ENCODE results near the gene HS3ST4. TPM values are rescaled to one million over a fixed set of nuclear protein-coding genes. Genes with fewer than 3 reads are reported as not detected.

The HS3ST4 gene
- total and polyA plus RNA-seq, 2 of the 8 experiments (the other 6 are each of a cell fraction or from before 2014, with no cell fraction given), result 1.9 to 3.3 TPM

DNA sequence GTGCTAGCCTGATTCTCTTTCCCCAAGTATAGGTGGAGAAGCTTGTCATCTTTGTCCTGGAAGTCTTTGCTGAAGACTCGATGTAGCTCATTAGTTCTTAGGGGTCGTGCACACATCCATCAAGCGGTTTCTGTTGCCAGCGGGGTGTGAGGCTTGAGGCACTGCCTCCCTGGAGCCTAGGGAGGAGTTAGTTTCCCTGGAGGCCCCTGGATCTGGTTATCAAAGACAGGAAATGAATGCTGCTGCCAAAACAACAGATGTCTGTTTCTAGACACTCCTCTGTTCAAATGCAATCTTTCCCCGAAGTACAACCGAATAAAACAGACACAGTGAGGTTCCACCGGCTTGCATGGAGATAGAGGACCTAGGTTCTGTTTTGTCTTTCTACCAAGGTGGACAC, 17.5 kb downstream of the HS3ST4 start:
- CTCF ChIA-PET (ENCODE audit: partially characterized antibody), result interaction anchor here (0.5 kb wide), 2 partner anchors 417 to 432 kb away, joined by 3 read pairs; no protein-coding TSS in a partner anchor

More for the DNA sequence above, 17.5 kb downstream of the HS3ST4 start:
- Histone ChIP-seq H2BK120ac (replicated peaks; ENCODE audit: low read depth, low read length) (no peak overlapping the region), H2BK15ac (ENCODE audit: low read length) (no peak overlapping the region), H3K23me2 (ENCODE audit: low read depth, low read length) (no peaks in the 10 kb centered on the region), H3K56ac (replicated peaks; ENCODE audit: insufficient read length, low read depth, low read length) (no peak overlapping the region), H3K4me1 (replicated peaks in 1 of 4; ENCODE audit: control insufficient read depth in 3 of 4, insufficient read depth in 4 of 4, low read length in 3 of 4) (peaks cover 0 to 6% (median 0%) of the 10 kb centered on the region in 4 experiments; a peak in 4 of 7 replicates), H4K5ac (ENCODE audit: insufficient read length, low read depth, low read length) (no peak overlapping the region), H3K23ac (ENCODE audit: insufficient read length) (no peak overlapping the region), H3K4me3 (ENCODE audit: extremely low read depth in 1 of 4, insufficient read depth in 2 of 4, low read depth in 3 of 4, low read length in 4 of 4) (no peak overlapping the region), H4K8ac (ENCODE audit: extremely low read depth, insufficient read depth, low read length) (no peak overlapping the region), H3K4me2 (ENCODE audit: insufficient read depth in 1 of 2, low read depth in 2 of 2, low read length in 2 of 2) (no peak overlapping the region), H2BK5ac (ENCODE audit: low read depth, low read length) (no peak overlapping the region), H2BK20ac (ENCODE audit: low read length) (no peak overlapping the region), H3K9ac (replicated peaks in 1 of 4; ENCODE audit: extremely low read depth in 1 of 4, low read depth in 3 of 4, low read length in 3 of 4) (no peak overlapping the region), H3K27me3 (replicated peaks in 1 of 4; ENCODE audit: control insufficient read depth in 3 of 4, extremely low read depth in 1 of 4, insufficient read depth in 3 of 4, low read length in 3 of 4) (no peaks in the 10 kb centered on the region), H3K14ac (ENCODE audit: insufficient read length) (no peak overlapping the region), H3K4ac (replicated peaks; ENCODE audit: insufficient read length, low read depth, low read length) (no peak overlapping the region), H2AK5ac (ENCODE audit: low read depth, low read length) (no peak overlapping the region), H3K36me3 (ENCODE audit: control insufficient read depth in 2 of 4, insufficient read depth in 4 of 4, low read length in 3 of 4) (no peaks in the 10 kb centered on the region), H3K9me3 (ENCODE audit: insufficient read depth in 2 of 2, low read depth in 1 of 2, low read length in 1 of 2) (peaks cover 0 to 3% of the 10 kb centered on the region in 2 experiments; a peak in 1 of 4 replicates), H3K79me2 (ENCODE audit: control insufficient read depth in 1 of 2, insufficient read depth in 2 of 2, low read length in 2 of 2) (no peaks in the 10 kb centered on the region; a peak in 1 of 4 replicates), H2BK12ac (ENCODE audit: low read depth, low read length) (no peak overlapping the region), H3K27ac (ENCODE audit: low read depth, low read length) (no peak overlapping the region), H2AFZ (ENCODE audit: low read length) (no peak overlapping the region), H4K20me1 (replicated peaks in 1 of 2; ENCODE audit: control insufficient read depth in 1 of 2, insufficient read depth in 2 of 2, low read length in 2 of 2) (no peaks in the 10 kb centered on the region), H3K79me1 (ENCODE audit: low read depth, low read length) (no peaks in the 10 kb centered on the region), H4K91ac (replicated peaks; ENCODE audit: insufficient read length, low read length) (no peak overlapping the region), H3K18ac (ENCODE audit: extremely low read depth, low read length) (no peak overlapping the region)
- POLR2A ChIA-PET (ENCODE audit: partially characterized antibody), result no interaction called here
- 60% methylated on average over 7 of the region's 7 CpGs; no CpG with 5 or more reads in 1 of the 2 experiments for WGBS, 2 experiments (ENCODE audit: extremely low coverage in 1 of 2, insufficient coverage in 1 of 2, insufficient read length in 1 of 2, insufficient replicate concordance in 2 of 2, low coverage in 1 of 2, low lambda C conversion rate in 2 of 2, missing lambda C conversion rate in 1 of 2)
- TF ChIP-seq NRF1 (IDR thresholded peaks at IDR 0.05; ENCODE audit: low read depth, low read length) (no peak), EZH2 (IDR thresholded peaks at IDR 0.05; ENCODE audit: low read depth, low read length, severe bottlenecking) (no peak)
- FAIRE-seq (no peak), DNase-seq (ENCODE audit: low read depth in 1 of 2, low spot score in 2 of 2) (no peak)
